GM18517 (cell line): ENCODE measurements around the gene RPS6KA5.

ENCODE experiments used
- ATAC-seq: cut with Tn5 transposase; IDR thresholded peaks from one replicate; pipeline ENCODE4 v1.9.1; 2021; ENCODE audit warnings: mild to moderate bottlenecking, moderate library complexity; ENCODE audit not compliant: unreplicated experiment

RPS6KA5 gene

DNA sequence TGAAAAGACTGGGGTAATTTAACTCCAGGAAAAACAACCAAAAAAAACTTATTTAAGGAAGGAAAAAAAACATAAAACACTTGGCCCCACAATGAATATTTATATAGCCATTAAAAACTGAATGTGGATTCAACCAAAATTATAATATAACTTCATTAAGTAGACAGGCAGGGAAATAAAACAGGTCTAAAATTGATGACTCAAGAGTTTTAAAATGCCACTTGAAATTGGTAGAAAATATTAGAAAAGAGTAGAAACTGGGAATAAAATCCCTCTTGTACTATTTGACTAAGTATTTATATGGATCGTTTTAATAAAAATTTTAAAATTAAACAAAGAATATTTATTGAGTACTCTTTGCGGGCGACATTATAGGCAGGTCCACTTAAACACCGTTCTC lies 28.8 kb downstream of the RPS6KA5 start:
- no peak for ATAC-seq

DNA sequence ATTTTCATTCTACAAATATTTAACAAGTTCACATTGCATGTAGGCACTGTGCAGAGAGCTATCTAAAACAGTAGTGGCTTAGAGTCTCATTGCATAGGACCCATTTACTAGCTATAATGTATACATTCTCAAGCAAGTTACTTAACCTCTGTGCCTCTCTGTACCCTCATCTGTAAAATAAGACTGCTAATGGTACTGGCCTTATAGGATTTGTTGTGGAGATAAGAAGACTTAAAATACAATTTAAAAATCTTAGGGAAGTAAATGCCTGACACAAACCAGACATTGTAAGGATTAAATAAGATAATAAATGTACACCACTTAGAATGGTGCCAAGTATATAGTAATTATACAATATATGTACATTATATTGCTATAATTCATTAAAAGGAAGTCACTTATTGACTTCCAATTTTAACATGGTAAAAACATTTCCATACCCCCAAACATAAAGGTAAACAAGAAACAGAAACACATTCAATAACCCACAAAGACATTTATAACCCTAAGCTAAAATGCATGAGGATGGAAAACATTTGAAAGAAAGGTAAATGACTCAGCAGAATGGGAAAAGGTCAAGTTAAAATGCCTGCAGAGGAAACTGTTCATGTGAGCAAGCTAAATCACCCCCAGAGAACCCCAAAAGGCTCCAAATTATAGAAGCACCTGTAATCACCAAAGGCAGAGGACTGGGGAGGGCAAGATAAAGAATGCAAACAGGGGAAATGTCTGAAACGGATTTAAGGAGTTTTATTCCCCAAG lies 30.8 kb downstream of the RPS6KA5 start:
- no peak for ATAC-seq

DNA sequence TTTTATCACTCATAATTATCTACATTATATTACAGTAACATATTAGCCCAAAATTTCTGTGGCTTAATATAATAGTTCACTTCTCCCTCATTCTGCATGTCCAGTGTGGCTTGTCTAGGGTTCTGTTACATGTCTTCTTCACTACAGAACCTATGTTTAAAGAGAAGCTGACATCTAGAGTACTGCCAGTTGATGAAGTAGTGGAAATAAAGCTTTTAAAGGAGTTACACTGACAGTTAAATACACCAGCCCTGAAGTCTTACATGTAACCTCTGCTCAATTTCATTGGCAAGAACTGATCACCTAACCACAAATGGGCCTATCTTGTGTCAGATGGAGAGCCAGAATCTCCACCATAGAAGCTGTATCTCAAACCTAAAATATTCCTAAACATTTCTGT lies 32.9 kb downstream of the RPS6KA5 start:
- ATAC-seq, result no peak

DNA sequence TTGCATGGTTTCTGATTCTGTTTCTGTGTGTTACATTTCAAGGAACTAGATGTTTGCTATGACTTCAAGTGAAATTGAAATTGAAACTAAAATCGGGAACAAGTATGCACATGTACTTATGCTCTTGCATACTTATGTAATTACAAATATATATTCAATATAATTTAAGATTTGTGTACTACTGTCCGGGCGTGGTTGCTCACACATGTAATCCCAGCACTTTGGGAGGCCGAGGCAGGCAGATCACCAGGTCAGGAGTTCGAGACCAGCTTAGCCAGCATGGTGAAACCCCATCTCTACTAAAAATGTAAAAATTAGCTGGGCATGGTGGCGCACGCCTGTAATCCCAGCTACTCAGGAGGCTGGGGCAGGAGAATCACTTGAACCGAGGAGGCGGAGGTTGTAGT lies 37.8 kb downstream of the RPS6KA5 start:
- ATAC-seq, result peak; percentile 90

DNA sequence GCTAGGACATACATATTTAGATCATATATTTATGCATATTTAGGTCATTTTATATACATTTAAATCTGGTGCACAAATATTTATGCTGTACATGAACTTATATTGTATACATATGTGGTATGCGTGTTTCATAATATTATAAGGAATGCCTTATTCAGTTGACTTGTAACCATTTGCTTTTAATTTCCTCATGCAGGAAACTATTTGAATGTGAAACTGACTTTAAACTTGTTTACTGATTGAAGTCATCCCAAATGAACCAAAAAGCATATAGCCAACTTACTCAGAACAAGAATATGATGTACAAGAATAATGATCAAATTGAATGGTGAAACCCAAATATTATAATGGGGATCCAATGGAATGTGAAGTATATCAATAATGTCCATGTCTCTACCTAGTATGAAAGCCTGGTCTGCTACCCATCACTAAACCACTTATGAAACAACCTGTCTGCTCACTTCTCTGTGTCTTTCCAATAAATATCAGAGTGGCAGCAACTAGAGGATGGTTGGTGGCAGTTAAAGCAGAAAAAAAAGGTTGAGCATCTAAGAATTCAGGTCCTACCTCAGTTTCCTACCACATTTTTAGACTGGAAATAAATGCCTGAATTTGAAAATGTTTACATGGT lies 38.3 kb downstream of the RPS6KA5 start:
- ATAC-seq, result peak; percentile 54

DNA sequence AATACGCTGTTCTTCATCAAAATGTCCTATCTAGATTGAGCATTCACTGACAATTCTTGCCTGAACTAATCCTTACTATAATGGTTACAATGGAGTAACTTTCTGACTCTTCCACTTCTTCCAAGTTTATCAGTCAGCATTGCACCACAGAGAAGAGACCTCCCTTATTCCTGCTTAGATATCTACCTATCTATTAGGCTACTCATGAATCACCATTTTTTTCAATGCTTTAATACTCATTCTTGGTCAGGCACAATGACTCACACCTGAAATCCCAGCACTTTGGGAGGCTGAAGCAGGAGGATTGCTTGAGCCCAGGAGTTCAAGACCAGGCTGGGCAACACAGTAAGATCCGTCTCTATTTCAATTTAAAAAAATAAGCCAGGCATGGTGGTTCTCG lies 39.3 kb downstream of the RPS6KA5 start:
- ATAC-seq, result no peak

DNA sequence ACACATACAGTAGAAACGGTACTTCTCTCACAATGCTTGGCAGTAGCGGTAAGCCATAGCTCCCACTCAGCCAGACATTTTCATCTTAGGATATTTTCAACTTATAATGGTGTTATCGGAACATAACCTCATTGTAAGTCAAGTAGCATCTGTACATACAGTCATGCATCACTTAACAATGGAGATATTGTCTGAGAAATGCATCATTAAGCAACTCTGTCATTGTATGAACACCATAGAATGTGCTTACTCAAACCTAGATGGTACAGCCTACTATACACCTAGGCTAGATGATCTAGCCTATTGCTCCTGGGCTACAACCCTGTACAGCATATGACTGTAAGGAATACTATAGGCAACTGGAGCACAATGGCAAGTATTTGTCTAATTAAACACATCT lies 40.8 kb downstream of the RPS6KA5 start:
- ATAC-seq, result no peak

DNA sequence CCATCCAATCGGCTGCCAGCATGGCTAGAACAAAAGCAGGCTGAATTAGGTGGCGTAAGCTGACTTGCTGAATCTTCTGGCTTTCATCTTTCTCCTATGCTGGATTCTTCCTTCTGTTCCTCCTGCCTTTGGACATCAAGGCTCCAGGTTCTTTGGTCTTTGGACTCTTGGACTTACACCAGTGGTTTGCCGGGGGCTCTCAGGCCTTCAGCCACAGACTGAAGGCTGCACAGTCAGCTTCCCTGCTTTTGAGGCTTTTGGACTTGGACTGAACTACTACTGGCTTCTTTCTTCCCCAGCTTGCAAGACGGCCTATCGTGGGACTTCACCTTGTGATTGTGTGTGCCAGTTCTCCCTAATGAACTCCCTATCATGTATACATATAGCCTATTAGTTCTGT lies 42.0 kb downstream of the RPS6KA5 start:
- ATAC-seq, result no peak

DNA sequence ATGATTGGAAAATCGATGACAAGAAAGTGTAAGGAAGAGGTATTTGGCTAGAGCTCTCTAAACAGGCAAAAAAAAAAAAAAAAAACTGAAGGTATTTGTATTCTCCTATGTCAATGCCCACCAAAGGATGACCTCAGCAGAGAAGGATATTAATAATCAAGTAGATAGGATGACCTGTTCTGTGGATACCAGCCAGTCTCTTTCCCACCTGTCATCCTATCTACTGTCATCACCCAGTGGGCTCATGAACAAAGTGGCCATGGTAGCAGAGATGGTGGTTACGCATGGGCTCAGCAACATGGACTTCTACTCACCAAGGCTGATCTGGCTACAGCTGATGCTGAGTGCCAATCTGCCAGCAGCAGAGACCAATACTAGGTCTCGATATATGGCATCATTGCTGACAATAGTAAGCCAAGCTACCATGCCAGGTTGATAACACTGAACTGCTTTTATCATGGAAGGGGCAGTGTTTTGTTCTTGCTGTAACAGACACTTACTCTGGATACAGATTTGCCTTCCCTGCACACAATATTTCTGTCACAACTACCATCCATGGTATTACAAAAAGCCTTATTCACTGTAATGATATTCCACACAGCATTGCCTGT lies 43.5 kb downstream of the RPS6KA5 start:
- ATAC-seq, result no peak

DNA sequence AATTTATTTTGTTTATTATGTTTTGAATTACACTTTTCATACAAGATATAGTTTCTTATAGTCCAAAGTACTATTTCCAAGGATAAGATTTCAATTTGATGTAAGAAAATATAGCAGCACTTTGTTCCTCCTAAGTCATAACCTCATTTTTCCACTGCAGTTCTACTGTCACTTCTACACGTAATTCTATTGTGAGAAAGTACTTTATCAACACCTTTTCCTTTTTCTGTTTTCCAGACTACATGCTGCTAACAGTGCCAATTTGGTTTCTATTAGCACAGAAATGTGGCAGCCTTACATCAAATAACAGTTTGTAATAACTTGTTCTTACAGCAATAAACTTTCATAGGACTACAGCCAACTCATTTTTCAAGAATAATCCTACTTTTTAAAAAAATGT lies 45.0 kb downstream of the RPS6KA5 start:
- no peak for ATAC-seq

DNA sequence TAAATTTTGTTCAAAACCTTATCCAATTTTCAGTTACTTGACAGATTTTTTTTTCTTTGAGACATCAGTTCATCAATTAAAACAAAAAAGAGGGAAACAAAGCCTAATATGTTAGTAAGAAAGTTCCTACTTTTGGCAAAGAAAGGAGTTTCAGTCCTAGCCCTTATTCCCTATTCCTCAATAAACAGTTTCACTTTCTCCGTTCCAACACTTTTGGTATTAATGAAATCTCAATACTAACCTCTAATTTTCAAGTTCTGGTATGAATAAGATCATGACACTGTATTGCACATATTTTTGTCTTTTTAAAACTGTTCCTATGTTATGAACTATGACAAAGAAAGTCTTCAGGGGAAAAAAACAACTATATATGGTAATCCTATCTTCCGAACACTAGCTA lies 48.4 kb downstream of the RPS6KA5 start:
- no peak for ATAC-seq

DNA sequence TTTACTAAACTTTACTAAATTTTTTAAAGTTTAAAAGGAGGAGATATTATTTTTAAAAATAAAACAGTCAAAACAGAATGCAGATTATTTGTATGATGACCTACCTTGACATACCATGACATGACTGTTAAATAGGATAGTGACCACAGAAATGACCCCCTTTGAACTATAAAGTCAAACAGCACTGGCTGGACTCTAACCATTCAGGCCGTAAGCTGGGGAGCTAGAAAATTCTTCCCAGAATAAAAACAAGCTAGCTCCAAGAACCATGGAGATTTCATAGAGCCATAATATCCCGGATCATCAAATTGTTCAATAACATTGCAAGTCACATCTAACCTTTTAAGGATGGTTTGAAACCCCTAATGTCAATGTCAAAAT lies 50.3 kb downstream of the RPS6KA5 start:
- no peak for ATAC-seq

DNA sequence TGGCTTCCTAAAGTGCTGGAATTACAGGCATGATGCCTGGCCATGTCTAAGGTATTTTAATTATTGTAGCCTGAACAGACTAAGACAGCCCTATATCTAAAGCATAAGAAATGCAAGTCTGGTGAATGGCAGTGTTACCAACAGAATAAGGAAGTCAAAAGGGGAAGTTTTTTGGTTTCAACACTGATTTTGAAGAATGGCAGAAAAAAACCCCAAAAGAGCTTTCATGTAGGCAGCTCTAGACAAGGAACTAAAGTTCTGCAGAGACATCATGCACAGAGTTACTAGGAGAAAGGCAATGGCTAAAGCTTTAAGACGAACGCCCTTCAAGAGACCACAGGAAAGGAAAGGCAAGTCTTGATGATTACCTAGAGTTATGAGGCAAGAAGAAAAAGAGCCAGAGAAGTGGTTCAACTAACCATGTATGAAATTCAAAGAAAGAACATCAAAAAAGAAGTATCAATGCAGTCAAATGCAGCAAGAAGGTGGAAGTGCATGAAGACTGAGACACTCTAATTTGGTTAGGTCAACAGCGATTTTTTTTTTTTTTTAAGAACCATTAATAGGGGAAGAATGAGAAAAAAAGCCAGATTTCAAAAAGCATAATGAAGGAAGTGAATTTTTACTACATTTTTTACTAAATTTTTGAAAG lies 50.8 kb downstream of the RPS6KA5 start:
- ATAC-seq, result peak; percentile 91

DNA sequence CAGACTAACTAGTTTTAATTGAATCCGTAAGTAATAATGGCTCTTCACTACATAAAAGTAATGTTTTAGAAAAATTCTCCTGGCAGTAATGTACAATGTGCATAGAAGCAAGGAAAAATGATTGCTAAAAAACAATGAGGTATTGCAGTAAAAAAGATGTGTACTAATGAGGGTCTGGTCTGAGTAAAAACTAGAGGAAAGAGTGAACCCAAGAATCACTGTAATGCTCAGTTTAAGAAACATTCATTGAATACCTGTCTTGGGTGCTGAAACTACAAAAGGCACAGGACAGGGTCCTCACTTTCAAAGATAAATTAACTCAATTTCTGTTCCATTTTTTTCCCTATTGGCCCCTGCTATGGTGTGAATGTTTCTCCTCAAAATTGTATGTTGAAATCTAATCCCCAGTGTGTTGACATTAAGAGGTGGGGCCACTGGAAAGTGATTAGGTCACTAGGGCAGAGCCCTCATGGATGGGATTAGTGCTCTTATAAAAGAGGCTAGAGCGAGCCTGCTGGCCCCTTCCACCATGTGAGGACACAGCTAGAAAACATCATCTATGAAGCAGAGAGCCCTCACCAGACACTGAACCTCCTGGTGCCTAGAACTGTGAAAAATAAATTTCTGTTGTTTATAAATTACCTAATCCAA lies 51.6 kb downstream of the RPS6KA5 start:
- ATAC-seq, result no peak

DNA sequence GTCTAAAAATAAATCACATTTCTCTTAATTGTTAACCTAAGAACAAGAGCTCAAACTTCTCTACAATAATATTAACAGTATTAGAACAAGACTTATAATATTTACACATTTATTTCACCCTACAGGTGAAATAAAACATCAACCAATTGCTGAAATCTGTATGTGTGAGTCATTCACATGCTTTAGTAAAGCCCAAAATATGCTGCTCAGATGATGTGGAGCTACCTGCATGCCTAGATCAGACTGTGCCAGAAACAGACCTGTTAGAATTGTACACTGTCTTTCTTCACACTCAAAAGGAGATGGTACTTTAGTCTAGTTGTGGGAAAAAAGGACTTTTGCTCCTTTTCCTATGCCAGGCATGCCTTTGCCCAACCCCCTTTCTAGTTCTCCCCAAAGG lies 54.7 kb downstream of the RPS6KA5 start:
- no peak for ATAC-seq

DNA sequence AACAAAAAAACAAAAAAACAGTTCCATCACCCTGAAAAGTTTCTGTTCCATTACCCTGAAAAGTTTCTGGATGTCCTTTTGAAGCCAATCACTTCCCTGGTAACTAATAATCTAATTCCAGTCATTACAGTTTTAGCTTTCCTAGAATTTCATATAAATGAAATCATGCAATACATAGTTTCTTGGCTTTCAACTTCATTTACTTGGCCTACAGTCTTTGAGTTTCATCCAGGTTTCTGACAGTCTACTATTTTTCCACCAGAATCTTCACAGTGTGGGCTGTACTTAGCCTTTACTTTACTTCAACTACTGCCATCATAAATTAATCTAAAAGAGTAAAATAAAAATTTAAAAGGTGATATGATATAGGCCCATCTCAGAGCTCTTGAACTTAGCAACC lies 55.5 kb downstream of the RPS6KA5 start:
- no peak for ATAC-seq

DNA sequence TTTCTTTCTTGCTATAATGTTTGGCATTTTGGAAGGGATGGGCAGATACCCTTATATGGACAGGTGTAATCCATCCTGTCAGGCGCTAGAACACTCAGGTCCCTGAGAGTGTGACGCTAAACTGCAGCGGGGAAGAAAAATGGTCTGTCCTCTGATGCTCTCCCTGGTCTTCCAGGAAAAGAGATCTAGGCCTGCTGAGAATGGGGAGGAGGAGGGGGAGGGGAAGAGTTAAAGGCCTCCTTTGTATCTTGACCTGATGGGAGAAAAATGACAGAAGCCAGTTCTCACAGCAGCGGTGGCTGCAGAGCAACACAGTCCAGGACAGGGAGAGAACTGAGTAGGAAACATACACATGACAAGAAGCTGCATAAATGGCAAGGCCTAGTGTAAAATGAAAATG lies 61.1 kb downstream of the RPS6KA5 start:
- ATAC-seq, result no peak

DNA sequence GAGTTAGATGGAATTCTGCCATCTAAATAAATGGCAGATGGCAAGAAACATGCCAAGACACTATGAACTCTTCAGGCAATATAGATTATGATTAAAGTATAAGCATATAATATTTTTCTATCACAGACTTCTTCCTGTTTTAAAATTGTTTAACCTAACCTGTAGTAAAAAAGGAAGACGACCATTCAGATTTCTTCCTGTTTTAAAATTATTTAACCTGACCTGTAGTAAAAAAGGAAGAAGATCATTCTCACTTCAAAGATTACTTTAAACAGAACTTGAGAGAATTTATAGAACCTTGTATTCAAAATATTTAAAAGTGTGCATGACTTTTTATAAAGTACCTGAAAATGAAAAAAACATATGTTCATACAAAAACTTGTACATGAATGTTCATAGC lies 63.5 kb downstream of the RPS6KA5 start:
- ATAC-seq, result no peak

DNA sequence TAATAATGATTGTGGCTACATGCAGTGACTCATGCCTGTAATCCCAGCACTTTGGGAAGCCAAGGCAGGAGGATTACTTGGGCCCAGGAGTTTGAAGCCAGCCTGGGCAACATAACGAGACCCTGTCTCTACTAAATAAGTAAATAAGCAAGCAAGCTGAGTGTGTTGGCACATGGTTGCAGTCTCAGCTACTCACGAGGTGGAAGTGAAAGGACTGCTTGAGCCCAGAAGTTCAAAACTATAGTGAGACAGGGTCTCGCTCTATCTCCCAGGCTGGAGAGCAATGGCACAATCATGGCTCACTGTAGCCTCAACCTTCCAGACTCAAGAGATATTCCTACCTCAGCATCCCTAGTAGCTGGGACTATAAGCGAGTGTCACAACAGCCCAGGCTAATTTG lies 64.7 kb downstream of the RPS6KA5 start:
- no peak for ATAC-seq

DNA sequence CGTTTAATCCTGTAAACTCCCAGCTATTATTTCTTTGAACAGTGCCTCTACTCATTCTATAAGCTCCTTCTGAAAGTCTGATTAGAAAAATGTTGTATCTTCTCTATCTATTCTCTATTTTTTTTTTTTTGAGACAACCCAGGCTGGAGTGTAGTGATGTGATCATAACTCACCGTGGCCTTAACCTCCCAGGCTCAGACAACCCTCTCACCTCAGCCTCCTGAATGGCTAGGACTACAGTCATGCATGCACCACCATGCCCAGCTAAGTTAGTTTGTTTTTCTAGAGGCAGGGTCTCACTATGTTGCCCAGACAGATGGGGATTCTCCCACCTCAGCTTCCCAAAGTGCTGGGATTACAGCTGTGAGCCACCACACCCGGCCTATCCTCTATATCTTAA lies 66.6 kb downstream of the RPS6KA5 start:
- ATAC-seq, result no peak

DNA sequence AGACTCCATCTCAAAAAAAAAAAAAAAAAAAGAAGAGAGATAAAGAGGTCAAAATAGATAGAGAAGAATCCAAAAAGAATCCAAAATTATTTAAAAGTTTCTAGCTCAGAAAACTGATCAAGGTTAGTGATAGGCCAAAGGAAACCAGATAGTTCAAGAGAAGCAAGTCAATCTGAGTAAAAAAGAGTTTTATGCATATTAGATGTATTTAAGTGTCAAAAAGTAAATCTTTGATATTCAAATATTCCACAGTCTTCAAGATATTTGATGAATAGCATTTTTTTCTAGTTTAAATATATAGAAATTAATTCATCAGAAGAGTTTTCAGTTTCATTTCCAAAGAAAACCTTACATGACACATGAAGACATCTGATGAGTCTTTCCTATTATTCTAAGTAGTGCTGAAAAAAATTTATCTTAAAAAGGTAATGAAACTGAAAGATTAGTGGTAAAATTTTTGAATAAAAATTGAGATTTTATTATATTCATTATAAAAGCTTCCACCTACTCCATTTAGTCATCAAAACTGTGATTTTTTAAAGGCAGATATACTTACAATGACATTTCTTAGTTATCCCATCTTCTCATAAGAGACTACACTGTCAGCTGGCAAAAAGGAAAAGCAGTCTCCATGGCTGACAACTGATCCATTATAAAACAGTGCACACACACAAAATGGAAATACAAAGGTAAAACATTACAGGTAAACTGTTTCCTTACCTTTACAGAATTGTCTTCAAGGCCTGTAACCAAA lies 68.6 kb downstream of the RPS6KA5 start:
- no peak for ATAC-seq
